WTC11 (cell line): ENCODE results near the gene OGN. TPM values are rescaled to one million over a fixed set of nuclear protein-coding genes. Genes with fewer than 3 reads are reported as not detected.

ENCODE experiments used
- ATAC-seq: fragments of 200-7000 bp; cut with Tn5 transposase; 2 replicates; pipeline ENCODE4 v1.10.0; 2021; ENCODE audit warnings: mild to moderate bottlenecking, moderate library complexity
- CTCF ChIA-PET: fragments of 300-600 bp; sonication (Branson Sonifier 250); formaldehyde crosslinking; loops from one replicate; lab custom pipeline; 2021; ENCODE audit warnings: antibody characterized with exemption; lab: Charles Lee
- POLR2A ChIA-PET: fragments of 350-600 bp; sonication (Branson Sonifier 250); formaldehyde crosslinking; loops from one replicate; lab custom pipeline; 2021; ENCODE audit warnings: antibody characterized with exemption; lab: Charles Lee
- DNase-seq: peaks from one replicate; pipeline ENCODE4 v3.0.0; 2021; ENCODE audit warnings: low spot score
- H3K27ac Mint-ChIP-seq: 2 replicates; pipeline ENCODE4 v1.8.0; 2021; ENCODE audit warnings: mixed read lengths
- H3K27me3 Mint-ChIP-seq: 2 replicates; pipeline ENCODE4 v1.8.0; 2021; ENCODE audit warnings: low read depth, mild to moderate bottlenecking, moderate library complexity, mixed read lengths
- H3K36me3 Mint-ChIP-seq: 2 replicates; pipeline ENCODE4 v1.8.0; 2021; ENCODE audit warnings: mixed read lengths
- H3K4me1 Mint-ChIP-seq: 2 replicates; pipeline ENCODE4 v1.8.0; 2022; ENCODE audit warnings: mixed read lengths
- H3K4me3 Mint-ChIP-seq: 2 replicates; pipeline ENCODE4 v1.8.0; 2021; ENCODE audit warnings: mild to moderate bottlenecking, moderate library complexity, mixed read lengths
- H3K9me3 Mint-ChIP-seq: 2 replicates; pipeline ENCODE4 v1.8.0; 2021; ENCODE audit warnings: mixed read lengths
- AFF4 ChIP-seq: sonication (generic); formaldehyde crosslinking; IDR thresholded peaks from 2 replicates; pipeline ENCODE4 v1.8.1; 2023; ENCODE audit warnings: mild to moderate bottlenecking, missing genetic modification reagents, borderline replicate concordance
- ATF1 ChIP-seq: sonication (generic); formaldehyde crosslinking; IDR thresholded peaks from 2 replicates; pipeline ENCODE4 v1.8.1; 2023; ENCODE audit warnings: mild to moderate bottlenecking, moderate library complexity, missing genetic modification reagents
- E2F1 ChIP-seq: sonication (generic); formaldehyde crosslinking; IDR thresholded peaks from 2 replicates; pipeline ENCODE4 v1.8.0; 2022; ENCODE audit warnings: mild to moderate bottlenecking, missing genetic modification reagents
- IRF1 ChIP-seq: sonication (generic); formaldehyde crosslinking; IDR thresholded peaks from 2 replicates; pipeline ENCODE4 v1.8.0; 2023; ENCODE audit warnings: missing genetic modification reagents
- IRF2 ChIP-seq: sonication (generic); formaldehyde crosslinking; IDR thresholded peaks from 2 replicates; pipeline ENCODE4 v1.8.0; 2022; ENCODE audit warnings: low read depth, missing genetic modification reagents, borderline replicate concordance
- MYBL2 ChIP-seq: sonication (generic); formaldehyde crosslinking; IDR thresholded peaks from 2 replicates; pipeline ENCODE4 v1.8.1; 2023; ENCODE audit warnings: mild to moderate bottlenecking, moderate library complexity, missing genetic modification reagents
- RELA ChIP-seq: sonication (generic); formaldehyde crosslinking; IDR thresholded peaks from 2 replicates; pipeline ENCODE4 v1.8.1; 2022; ENCODE audit warnings: missing genetic modification reagents, mild to moderate bottlenecking, borderline replicate concordance
- RORB ChIP-seq: fragments of 250-450 bp; sonication (Bioruptor Pico); IDR thresholded peaks from 2 replicates; pipeline ENCODE4 v1.9.0; 2021; ENCODE audit warnings: mild to moderate bottlenecking
- SMAD3 ChIP-seq: sonication (generic); formaldehyde crosslinking; IDR thresholded peaks from 2 replicates; pipeline ENCODE4 v1.8.0; 2022; ENCODE audit warnings: missing genetic modification reagents, mild to moderate bottlenecking, borderline replicate concordance
- SMAD4 ChIP-seq: sonication (generic); formaldehyde crosslinking; IDR thresholded peaks from 2 replicates; pipeline ENCODE4 v1.8.0; 2022; ENCODE audit warnings: mild to moderate bottlenecking, missing genetic modification reagents
- TEAD1 ChIP-seq: sonication (generic); formaldehyde crosslinking; IDR thresholded peaks from 2 replicates; pipeline ENCODE4 v1.8.0; 2022; ENCODE audit warnings: mild to moderate bottlenecking, missing genetic modification reagents
- USF1 ChIP-seq: sonication (generic); formaldehyde crosslinking; IDR thresholded peaks from 2 replicates; pipeline ENCODE4 v1.8.0; 2022; ENCODE audit warnings: mild to moderate bottlenecking, missing genetic modification reagents
- USF2 ChIP-seq: sonication (generic); formaldehyde crosslinking; IDR thresholded peaks from 2 replicates; pipeline ENCODE4 v1.8.1; 2023; ENCODE audit warnings: mild to moderate bottlenecking, missing genetic modification reagents, moderate library complexity
- ZMAT4 ChIP-seq: fragments of 250-450 bp; sonication (Bioruptor Pico); IDR thresholded peaks from 2 replicates; pipeline ENCODE4 v1.9.0; 2021; ENCODE audit warnings: mild to moderate bottlenecking
- ZNF512 ChIP-seq: sonication (generic); formaldehyde crosslinking; IDR thresholded peaks from 2 replicates; pipeline ENCODE4 v1.8.1; 2022; ENCODE audit warnings: missing genetic modification reagents, borderline replicate concordance
- total RNA-seq: library from RNA; stranded (reverse); gene quantifications from 3 replicates; pipeline ENCODE4 v1.2.3, GENCODE V29; 2021
- TF ChIP-seq, protein P1 (sequence below): fragments of 250-450 bp; sonication (Bioruptor Pico); IDR thresholded peaks from 2 replicates; pipeline ENCODE4 v1.9.0; 2021; ENCODE audit warnings: mild to moderate bottlenecking
- TF ChIP-seq, protein P2 (sequence below): sonication (generic); formaldehyde crosslinking; IDR thresholded peaks from 2 replicates; pipeline ENCODE4 v1.8.1; 2022; ENCODE audit warnings: mild to moderate bottlenecking, moderate library complexity, missing genetic modification reagents

Gene OGN
- total RNA-seq, 1 experiment from 2014 or later = not detected

GRCh38 chr9:92392690-92393089 is 11.7 kb downstream of the OGN start (continued):
- TF ChIP-seq, protein P1, sequence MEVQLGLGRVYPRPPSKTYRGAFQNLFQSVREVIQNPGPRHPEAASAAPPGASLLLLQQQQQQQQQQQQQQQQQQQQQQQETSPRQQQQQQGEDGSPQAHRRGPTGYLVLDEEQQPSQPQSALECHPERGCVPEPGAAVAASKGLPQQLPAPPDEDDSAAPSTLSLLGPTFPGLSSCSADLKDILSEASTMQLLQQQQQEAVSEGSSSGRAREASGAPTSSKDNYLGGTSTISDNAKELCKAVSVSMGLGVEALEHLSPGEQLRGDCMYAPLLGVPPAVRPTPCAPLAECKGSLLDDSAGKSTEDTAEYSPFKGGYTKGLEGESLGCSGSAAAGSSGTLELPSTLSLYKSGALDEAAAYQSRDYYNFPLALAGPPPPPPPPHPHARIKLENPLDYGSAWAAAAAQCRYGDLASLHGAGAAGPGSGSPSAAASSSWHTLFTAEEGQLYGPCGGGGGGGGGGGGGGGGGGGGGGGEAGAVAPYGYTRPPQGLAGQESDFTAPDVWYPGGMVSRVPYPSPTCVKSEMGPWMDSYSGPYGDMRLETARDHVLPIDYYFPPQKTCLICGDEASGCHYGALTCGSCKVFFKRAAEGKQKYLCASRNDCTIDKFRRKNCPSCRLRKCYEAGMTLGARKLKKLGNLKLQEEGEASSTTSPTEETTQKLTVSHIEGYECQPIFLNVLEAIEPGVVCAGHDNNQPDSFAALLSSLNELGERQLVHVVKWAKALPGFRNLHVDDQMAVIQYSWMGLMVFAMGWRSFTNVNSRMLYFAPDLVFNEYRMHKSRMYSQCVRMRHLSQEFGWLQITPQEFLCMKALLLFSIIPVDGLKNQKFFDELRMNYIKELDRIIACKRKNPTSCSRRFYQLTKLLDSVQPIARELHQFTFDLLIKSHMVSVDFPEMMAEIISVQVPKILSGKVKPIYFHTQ (CRISPR knock-in tag) = no peak

- H3K4me3 Mint-ChIP-seq = no peak overlapping the region
- no peak for ATAC-seq
- H3K4me1 Mint-ChIP-seq = peaks cover 2% of the 10 kb centered on the region
- TF ChIP-seq SMAD4 (CRISPR knock-in tag) (no peak), USF1 (CRISPR knock-in tag) (no peak), TEAD1 (CRISPR knock-in tag) (no peak), RORB (CRISPR knock-in tag) (no peak)
- H3K9me3 Mint-ChIP-seq = no peaks in the 10 kb centered on the region
- H3K27ac Mint-ChIP-seq = no peak overlapping the region
- no peaks in the 10 kb centered on the region for H3K36me3 Mint-ChIP-seq
- no peaks in the 10 kb centered on the region for H3K27me3 Mint-ChIP-seq
- CTCF ChIA-PET = interaction anchor here (0.6 kb wide), 1 partner anchor 237 kb away, joined by 3 read pairs; no protein-coding TSS in a partner anchor
- no peak for DNase-seq
- POLR2A ChIA-PET = no interaction called here
Observed at GRCh38 chr9:92385953-92386352, 18.4 kb downstream of the OGN start.

DNA sequence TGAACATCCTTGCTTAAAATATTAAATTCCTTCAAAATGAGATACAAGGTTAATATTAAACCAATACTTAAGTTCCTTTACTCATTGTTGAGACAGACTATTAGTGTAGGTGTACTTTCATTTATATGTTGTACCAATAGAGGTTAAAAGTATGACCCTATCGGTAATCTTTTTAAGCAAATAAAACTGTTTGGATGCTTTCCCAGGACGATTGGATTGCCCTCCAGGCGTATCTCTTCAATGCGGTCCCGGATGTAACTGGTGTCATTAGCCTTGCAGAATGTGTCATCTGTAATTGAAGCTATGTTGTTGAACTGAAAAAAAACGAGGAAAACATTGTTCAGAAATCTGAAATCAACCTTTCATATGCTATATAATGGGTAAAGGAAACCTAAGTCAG is 18.9 kb downstream of the OGN start:
- no peak for ATAC-seq
- Mint-ChIP-seq H3K4me3 (no peak overlapping the region), H3K9me3 (no peaks in the 10 kb centered on the region), H3K4me1 (peaks cover 7% of the 10 kb centered on the region), H3K27me3 (no peaks in the 10 kb centered on the region), H3K27ac (no peak overlapping the region), H3K36me3 (no peaks in the 10 kb centered on the region)
- TF ChIP-seq, protein P2, sequence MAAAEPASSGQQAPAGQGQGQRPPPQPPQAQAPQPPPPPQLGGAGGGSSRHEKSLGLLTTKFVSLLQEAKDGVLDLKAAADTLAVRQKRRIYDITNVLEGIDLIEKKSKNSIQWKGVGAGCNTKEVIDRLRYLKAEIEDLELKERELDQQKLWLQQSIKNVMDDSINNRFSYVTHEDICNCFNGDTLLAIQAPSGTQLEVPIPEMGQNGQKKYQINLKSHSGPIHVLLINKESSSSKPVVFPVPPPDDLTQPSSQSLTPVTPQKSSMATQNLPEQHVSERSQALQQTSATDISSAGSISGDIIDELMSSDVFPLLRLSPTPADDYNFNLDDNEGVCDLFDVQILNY = no peak
- TF ChIP-seq USF2 (CRISPR knock-in tag) = no peak
- TF ChIP-seq ZNF512 = no peak
- TF ChIP-seq ATF1 = no peak
- TF ChIP-seq SMAD3 = no peak
- no peak for TF ChIP-seq IRF2 (CRISPR knock-in tag)
- ChIA-PET POLR2A (no interaction called here), CTCF (no interaction called here)
- no peak for DNase-seq

DNA sequence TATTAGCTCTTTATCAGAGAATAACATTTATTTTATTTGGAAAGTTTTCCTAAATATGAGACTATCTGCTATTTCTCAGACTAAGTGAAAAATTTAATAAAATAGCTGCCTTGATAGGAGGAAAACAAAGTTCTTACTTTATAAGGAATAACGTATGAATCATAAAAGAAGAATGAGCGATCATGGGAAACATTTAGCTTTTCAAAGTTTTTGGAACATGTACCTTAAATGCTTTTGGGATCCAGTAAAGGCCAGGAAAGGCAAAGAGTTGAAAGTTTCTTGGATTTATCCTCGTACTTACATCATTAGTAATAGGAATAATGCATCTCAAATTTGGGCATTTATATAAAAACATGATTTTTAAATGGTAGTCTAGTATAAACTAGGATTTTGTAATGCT is 19.4 kb downstream of the OGN start:
- H3K4me1 Mint-ChIP-seq = peaks cover 11% of the 10 kb centered on the region
- no peak overlapping the region for H3K27ac Mint-ChIP-seq
- H3K4me3 Mint-ChIP-seq = no peak overlapping the region
- no peaks in the 10 kb centered on the region for H3K36me3 Mint-ChIP-seq
- CTCF ChIA-PET = no interaction called here
- no peaks in the 10 kb centered on the region for H3K27me3 Mint-ChIP-seq
- H3K9me3 Mint-ChIP-seq = no peaks in the 10 kb centered on the region
- ATAC-seq (no peak), DNase-seq (no peak)
- POLR2A ChIA-PET = no interaction called here
- TF ChIP-seq ZMAT4 (CRISPR knock-in tag) (no peak), IRF1 (CRISPR knock-in tag) (no peak), RELA (CRISPR knock-in tag) (no peak), E2F1 (CRISPR knock-in tag) (no peak), MYBL2 (CRISPR knock-in tag) (no peak), AFF4 (no peak), SMAD4 (CRISPR knock-in tag) (no peak)
